ENCODE data around the gene SPECC1.
"Not testable (repeated sequence)": the region's sequence is repeated elsewhere in the genome, so short reads cannot be mapped to it uniquely, and the experiment has no call there.

The SPECC1 gene

DNA sequence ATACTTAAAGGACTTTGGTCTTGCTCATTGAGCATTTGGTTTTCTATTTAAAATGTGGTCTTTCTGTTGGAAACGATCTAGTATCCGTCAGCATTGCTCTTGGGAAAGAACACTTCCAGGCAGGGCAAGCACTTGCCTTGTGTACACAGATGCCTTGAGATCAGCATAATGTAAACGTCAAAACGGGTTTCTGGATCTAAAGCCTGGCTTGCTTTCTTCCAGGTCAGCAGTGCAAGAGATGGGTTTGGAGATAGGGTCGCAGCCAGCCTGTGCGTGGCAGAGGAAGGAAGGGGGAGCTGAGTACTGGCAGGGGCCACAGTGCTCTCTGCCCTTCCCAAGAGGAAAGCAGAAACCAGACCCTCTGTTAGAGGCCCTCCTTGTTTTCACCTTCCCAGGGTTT lies 282.7 kb downstream of the SPECC1 start:
- in situ Hi-C loops (cut with MboI; ENCODE audit: low sequenced_read_pairs) = no loop called here

DNA sequence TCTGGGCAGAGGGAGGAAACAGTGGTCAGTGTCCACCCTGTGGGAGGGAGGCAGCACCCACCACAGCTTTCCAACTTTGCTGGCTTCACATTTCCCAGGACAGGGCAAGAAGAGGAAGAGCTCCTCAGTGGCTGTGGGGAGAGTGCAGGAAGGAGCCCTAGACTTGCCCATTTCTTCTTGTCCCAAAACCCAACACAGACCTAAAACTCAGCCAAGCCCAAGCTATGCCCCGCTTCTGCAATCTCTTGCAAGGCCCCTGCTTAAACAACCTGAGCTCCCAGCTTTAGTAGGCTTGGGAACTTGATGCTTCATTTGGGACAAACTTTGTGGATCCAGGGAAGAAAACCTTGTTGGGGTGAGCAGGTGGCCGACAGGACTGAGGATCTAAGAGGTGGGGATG lies 284.3 kb downstream of the SPECC1 start:
- in situ Hi-C loops (cut with MboI; ENCODE audit: low sequenced_read_pairs) = no loop called here

DNA sequence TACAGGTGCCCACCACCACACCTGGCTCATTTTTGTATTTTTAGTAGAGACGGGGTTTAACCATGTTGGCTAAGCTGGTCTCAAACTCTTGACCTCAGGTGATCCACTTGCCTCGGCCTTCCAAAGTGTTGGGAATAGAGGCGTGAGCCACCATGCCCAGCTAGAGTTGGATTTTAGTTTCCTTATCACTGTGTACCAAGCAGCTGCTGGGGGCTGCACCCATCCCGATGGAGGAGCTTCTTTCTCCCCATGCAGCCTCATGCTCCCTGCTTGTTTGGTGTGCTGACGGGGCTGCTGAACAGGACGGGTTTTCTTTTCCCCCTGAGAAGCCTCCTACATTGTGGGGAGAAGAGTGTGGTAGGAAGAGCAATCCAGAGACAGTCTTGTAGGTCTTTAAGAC lies 285.0 kb downstream of the SPECC1 start:
- in situ Hi-C loops (cut with MboI; ENCODE audit: low sequenced_read_pairs) = no loop called here

DNA sequence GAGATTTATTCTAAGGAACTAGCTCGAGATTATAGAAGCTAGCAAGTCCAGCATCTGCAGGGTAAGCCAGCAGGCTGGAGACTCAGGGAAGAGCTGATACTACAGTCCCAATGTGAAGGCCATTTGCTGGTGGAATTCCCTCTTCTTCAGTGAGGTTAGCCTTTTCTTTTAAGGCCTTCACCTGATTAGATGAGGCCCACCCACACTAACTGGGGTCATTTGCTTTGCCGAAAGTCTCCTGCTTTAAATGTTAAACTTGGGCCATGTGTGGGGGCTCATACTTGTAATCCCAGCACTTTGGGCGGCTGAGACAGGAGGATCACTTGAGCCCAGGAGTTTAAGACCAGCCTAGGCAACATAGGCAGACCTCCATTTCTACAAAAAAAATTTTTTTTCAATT lies 289.9 kb downstream of the SPECC1 start:
- in situ Hi-C loops (cut with MboI; ENCODE audit: low sequenced_read_pairs) = no loop called here

DNA sequence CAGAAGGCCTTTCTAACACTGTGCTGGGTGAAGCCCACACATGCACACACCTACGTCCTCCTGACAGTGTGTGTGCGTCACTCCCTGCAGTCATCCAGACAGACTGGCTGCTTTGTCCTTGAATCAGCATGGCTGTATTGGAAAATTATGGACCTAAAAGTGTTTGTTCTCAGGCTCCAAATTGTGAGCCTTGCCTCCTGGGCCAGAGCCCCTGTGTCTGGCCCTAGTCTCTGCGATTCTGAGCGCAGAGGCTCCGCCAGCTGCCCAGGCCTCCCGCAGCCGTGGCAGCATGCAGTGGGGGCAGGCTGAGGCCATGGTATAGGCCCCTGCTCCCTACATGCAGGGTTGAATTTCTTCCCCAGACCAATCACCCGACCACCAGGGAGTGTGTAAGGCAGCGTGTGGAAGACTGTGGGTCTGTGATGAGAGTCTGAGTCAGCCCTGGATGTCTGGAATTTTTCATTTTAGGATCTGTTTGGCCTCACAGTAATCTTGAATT lies 291.3 kb downstream of the SPECC1 start:
- in situ Hi-C loops (cut with MboI; ENCODE audit: low sequenced_read_pairs) = no loop called here

DNA sequence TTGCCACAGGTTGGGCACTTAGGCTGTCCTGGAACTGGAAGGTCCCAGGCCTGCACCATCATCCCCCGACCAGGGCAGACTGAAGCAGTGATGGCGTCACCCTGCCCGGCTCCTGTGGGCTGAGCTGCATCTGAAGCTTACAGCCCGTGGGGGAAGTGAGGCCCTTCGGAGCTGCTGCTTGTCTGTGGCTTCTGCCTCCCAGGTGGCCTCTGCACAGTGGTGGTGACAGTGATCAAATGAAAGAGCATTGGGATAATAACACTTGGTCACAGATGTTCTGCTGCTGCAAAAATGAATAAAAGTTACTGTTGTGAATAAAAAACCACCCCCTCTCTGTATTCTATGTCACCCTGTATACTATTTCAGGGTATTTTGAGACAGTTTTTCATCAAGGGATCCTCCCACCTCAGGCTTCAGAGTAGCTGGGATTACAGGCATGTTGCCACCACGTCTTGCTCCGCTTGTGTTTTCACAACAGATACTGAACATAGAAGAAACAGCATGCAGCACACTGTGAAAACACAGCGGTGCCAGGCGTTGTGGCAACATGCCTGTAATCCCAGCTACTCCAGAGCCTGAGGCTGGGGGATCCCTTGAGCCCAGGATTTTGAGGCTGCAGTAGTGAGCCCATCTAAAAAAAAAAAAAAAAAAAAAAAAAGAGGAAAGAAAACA lies 293.2 kb downstream of the SPECC1 start:
- in situ Hi-C loops (cut with MboI; ENCODE audit: low sequenced_read_pairs) = no loop called here

DNA sequence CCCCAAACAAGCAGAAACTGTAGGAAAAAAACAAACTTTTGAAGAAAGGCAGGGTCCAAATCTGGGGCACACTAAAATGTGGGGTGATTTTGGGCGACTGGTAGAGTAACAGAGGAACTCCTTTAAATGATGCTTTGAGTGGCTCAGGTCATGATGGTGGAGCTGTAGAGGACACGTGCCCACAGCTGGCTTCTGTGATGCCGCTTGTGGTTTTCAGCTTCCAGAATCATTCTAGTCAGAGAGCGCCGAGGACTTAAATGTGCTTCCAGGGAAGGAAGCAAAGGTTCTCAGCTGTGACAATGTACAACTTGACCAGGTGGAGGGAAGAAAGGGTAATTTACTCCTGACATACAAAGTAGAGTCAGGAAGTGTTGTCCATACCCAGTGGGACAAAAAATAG lies 295.8 kb downstream of the SPECC1 start:
- in situ Hi-C loops (cut with MboI; ENCODE audit: low sequenced_read_pairs) = no loop called here

DNA sequence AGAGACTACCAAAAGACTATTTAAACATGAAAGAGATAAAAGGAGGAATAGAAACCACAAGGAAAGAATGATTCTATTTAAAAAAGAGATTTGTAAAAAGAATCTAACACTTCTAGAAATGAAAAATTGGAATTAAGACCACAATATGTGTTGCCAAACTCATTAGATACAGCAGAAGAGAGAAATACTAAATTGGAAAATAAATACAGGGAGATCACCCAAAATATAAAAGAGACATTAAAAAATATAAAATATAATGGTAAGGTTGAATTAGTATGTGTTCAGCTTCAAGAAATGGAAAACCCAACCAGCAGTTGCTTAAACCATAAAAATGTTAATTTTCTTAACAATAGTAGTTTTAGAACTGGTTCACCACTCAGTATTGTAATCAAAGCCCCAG lies 297.8 kb downstream of the SPECC1 start:
- in situ Hi-C loops (cut with MboI; ENCODE audit: low sequenced_read_pairs) = no loop called here

DNA sequence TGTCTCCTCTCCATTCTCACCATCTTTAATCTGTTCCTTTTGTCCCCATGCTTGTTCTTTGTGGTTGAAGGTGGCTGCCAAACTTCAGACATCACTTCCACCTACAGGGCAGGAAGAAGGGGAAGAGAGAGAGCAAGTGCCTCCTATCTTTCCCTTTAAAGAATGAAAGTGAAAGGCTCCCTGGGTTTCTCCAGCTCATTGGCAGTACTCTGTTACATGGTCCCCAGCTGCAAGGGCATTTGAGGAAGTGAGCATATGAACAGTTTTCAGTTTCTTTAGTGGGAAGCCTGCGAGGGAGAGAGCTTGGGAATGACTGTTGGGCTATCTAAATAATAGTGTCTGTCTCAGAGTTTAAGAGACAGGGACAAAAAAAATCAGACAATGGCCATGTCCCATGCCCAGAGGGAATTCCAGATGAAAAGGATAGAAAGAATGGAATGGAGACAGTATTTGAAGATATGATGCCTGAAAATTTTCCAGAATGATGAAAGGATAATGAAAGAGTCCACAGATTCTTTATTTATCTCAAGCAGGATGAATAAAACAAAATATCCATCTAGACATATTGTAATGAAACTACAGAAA lies 298.3 kb downstream of the SPECC1 start:
- in situ Hi-C loops (cut with MboI; ENCODE audit: low sequenced_read_pairs) = no loop called here

DNA sequence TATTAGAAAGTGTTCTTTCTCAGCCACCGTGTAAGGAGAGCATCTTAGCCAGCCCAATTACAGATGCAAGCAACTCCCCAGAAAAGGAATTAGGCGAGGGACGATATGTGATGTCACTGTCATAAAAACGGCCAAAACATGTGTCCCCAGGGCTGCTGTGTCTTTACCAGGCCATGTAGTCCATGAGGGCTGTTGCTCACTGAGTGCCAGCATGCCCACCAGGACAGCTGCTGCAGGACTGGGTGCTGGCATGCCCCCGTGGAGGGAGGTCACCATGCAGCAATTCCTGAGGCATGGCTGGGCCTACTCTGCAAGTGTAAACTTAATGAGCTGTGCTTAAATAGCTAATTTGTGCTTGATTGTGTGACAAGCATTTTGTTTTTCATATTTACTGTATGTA lies 301.3 kb downstream of the SPECC1 start:
- in situ Hi-C loops (cut with MboI; ENCODE audit: low sequenced_read_pairs) = no loop called here

DNA sequence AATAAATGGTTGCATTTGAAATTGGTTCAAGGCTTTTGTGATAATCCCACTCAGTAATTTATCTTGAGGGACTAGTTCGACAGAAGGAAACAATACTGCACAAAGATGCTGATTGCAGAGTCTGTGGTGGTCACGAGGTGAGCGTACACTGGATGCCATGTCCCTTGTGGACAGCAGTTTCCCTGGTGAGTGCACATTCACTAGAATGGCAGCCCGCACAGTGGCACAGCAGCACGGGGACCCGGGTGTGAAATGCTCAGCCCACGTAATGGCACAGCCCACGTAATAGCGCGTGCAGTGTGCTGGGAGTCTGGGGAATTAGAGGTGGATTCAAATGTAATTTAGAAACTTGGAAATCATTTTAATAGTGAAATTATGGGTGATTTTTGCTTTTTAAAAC lies 304.1 kb downstream of the SPECC1 start:
- in situ Hi-C loops (cut with MboI; ENCODE audit: low sequenced_read_pairs) = no loop called here

DNA sequence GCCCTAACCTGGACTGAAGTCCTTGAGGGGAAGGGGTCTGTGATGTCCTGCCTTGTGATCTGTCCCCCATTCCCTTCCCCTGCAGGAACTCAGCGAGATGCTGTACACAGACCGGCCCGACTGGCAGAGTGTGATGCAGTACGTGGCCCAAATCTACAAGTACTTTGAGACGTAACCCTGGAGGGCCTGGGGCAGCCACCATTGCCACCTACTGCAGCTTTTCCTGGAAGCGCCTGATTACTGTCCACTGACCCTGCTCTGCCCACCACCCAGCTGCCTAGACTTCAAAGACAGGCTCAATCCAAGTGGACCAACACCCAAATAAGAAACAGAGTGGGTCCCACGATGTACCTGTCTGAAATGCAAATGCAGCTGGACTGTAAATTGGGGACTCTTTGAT lies 304.7 kb downstream of the SPECC1 start:
- in situ Hi-C loops (cut with MboI; ENCODE audit: low sequenced_read_pairs) = no loop called here

DNA sequence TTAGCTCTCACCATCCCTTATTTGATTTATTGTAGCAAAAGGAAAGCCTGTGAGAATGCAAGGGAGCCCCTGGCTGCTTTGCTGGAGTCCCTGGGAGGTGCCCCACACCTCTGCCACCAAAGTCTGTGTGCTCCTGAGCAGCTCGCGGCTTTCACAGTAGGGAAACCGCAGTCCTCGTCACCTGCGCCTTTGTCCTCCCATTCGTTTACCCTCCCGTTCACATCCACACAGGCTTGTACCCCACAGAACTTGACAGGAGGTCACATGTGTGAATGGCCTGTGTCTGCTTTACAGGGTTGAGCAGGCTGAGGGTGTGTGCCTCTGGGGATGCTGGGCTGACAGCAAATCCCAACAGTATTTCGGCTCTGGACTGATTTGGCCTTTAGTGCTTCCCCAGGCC lies 305.7 kb downstream of the SPECC1 start:
- in situ Hi-C loops (cut with MboI; ENCODE audit: low sequenced_read_pairs) = no loop called here

DNA sequence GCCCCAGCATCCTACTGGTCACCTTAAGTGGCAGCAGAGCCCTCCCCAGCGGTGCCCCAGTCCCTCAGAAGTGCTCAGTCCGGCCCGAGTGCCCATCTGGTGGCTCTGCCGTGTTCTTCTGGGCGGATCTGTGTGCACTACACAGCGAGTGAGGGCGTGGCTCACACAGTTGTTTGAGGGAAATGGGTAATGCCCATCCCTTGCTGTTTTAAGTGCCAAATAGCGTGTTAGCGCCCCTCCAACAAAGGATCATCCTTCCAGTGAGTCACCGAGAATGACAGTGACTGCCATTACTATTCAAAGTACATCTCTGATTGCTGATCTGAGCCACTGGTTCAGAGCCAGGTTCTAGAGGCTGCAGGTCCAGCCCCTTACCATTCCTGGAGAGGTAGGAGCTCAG lies 306.2 kb downstream of the SPECC1 start:
- in situ Hi-C loops (cut with MboI; ENCODE audit: low sequenced_read_pairs) = no loop called here

DNA sequence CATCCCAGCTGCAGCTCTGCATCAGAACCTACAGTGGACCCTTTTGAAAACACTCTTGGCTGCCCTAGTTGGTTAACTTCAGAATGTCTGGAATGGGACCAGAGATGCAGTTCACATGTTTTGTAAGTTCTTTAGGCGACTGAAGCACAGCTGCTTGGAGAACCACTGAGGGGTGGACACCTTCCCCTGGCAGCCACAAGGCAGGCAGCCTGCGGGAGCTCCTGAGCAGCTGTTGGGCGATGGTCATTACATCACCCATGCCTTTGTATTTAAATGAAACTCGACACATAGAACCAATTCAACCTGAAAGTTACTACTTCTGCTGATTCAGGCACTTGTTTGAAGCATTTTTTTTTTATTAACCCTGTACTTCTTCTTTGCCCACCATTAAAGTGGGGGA lies 306.7 kb downstream of the SPECC1 start:
- in situ Hi-C loops (cut with MboI; ENCODE audit: low sequenced_read_pairs) = no loop called here

DNA sequence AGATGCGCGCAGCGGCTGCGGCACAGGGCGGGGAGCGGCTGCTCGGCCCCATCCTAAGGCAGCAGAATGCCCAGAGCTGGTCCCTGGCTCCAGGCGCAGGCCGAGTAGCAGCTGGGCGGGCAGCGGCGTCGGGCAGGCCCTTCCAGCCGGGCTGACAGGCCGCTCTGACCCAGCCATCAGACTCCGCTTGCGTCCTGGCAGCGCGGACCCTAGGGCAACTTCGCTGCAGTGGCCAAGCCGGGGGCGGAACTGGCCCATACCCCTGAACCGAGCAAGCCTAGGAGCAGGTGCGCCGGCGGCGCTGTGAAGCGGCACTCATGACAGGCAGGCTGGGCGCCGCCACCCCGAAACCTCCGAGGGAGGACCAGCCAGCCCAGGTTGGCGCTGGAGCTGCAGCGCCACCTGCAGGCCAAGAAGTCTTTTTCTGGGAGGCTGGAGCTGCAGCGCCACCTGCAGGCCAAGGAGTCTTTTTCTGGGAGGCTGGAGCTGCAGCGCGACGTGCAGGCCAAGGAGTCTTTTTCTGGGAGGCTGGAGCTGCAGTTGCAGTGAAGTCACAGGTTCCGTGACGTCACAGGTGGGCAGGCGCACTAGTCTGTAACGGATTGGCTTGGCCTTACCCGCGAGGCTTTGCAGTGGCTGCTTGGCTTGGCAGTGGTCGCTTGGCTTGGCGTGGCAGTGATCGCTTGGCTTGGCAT lies 311.5 kb downstream of the SPECC1 start:
- in situ Hi-C loops (cut with MboI; ENCODE audit: low sequenced_read_pairs) = not testable (repeated sequence)

DNA sequence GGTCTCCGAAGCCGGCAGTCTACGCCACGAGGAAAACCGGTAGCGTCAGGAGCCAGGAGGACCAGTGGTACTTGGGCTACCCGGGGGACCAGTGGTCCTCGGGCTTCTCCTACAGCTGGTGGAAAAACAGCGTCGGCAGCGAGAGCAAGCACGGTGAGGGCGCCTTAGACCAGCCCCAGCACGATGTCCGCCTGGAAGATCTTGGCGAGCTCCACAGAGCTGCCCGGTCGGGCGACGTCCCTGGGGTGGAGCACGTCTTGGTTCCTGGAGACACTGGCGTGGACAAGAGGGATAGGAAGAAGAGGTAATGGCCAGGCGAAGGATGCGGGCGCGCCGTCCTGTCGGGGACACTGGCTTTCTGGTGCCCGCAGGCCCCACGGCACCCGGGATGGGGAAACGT lies 312.2 kb downstream of the SPECC1 start:
- in situ Hi-C loops (cut with MboI; ENCODE audit: low sequenced_read_pairs) = not testable (repeated sequence)

DNA sequence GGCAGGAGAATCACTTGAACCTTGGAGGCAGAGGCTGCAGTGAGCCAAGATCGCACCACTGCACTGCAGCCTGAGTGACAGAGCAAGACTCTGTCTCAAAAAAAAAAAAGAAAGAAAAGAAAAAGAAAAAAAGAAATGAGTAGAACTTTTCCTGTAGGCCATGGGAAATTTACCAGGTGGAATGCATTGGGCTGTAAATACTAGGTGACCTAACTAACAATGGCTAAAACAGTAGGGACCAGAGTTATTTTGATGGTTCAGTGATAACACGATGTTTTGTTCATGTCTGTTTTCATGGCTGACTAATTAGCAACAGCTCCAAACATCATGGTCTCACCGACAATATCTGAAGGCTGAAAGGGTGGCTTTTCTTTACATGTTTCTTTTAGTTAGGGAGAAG lies 318.6 kb downstream of the SPECC1 start:
- in situ Hi-C loops (cut with MboI; ENCODE audit: low sequenced_read_pairs) = not testable (repeated sequence)

DNA sequence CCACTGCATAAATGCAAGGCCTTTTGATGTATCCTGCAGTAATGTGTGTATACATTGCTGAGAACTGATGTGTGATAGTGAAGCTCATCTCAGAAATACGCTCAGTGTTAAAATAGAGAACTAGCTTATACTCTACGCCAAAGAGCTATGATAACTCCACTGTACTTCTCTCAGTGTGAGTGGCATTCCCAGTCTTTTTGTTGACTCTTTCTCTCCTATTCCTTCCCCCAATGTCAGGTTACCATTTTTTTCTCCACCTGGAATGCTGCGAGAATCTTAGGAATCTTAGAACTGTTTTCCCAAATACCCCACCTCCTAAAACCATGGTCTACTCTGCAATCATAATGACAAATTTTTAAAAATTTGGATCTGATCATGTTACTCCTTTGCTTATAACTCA lies 342.2 kb downstream of the SPECC1 start:
- in situ Hi-C loops (cut with MboI; ENCODE audit: low sequenced_read_pairs) = not testable (repeated sequence)

DNA sequence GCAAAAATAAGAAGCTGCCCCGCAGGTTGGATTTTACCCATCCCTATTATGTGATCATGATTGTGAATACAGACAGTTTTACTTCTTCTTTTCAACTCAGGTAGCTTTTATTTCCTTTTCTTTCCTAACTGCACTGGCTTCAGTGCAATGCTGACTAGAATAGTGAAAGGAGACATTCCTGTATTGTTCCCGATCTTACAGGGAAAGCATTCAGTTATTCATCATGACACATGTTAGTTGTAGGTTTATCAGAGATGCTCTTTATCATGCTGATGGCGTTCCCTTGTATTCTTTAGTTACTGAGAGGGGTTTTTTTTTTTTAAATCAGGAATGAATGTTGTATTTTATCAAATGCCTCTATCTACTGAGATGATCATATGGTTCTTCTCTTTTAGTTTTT lies 343.4 kb downstream of the SPECC1 start:
- in situ Hi-C loops (cut with MboI; ENCODE audit: low sequenced_read_pairs) = not testable (repeated sequence)

DNA sequence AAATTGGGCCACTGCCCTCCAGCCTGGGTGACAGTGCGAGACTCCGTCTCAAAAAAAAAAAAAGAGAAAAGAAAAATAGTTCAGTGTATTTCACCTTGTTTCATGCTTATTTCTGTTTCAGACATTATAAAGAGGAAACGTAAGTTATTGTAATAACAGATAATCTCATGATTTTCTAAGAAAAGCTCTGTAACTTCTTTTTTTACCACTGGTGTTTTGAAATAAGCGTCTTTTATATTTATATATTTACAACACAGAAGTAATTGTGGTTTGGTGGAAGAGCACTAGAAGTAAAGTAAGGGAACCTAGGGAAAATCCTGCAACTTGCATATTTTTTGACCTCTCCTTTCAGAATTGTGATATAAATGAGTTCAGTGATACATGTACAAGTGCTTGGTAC lies 354.7 kb downstream of the SPECC1 start:
- in situ Hi-C loops (cut with MboI; ENCODE audit: low sequenced_read_pairs) = not testable (repeated sequence)
